ENCODE results near the gene TMEM191C.
"Not testable (repeated sequence)": the region's sequence is repeated elsewhere in the genome, so short reads cannot be mapped to it uniquely, and the experiment has no call there.

TMEM191C gene

DNA sequence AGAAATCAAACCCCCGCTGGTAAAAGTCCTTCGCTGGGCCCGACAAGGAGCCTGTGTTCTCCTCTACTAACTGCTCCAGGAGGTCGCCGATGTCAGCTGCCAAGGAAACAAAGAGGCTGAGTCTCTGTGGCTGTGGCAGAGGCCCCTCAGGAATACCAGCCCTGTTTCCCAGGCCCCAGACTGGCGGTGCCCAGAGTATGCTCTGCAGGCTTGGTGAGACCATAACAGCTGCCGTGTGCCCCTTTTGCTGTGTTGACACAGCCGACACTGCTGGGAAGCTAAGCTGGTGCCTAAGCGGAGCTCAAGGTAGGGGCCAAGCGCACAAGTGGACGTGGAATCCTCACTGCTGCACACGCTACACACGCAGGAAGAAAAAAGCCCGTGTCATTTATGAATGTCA, 16.9 kb downstream of the TMEM191C start:
- DNase-seq = not testable (repeated sequence)

DNA sequence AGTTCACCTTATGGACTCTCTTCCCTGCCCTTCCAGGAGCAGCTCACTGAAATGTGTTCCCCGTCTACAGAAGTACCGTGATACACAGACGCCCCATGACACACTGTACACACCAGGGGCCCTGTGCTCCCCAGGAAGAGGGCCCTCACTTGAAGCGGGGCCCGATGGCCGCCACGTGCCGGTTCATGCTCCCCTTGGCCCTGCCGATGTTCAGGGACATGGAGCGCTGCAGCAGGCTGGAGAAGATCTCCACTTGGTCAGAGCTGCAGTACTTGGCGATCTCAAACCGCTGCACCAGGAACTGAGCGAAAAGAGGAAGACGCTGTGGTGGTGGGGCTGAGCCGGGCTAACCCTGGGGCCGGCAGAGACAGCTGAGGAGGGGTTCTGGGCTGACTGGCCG, 20.5 kb downstream of the TMEM191C start:
- DNase-seq = not testable (repeated sequence)

DNA sequence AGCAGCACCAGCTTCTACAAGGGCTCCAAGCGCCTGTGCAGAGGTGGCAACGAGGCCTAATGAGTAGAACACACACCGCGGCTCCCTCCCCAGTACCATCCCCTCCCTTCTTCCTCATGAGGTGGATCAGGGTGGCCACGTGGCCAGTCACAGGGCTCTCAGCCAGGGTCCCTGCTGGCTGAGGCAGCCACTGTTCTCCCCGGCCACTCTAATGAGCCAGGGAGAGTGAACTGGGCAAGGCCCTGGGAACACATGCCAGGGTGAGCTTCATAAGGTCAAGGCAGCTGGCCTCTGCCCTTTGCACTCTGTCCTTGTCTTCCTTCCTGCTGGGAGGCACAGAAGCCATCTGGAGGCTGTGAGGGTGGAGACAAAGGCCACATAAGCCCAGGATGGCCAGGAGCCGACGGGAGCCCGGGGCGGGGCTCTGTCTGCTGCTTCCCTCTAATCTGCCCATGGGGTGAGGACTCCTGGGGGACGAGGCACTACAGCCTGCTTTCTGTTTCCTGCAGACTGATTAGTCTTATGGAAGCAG, 22.0 kb downstream of the TMEM191C start:
- not testable (repeated sequence) for DNase-seq

- not testable (repeated sequence) for DNase-seq
These were observed 23.4 kb downstream of the TMEM191C start for GRCh38 chr22:21490556-21490955.

GRCh38 chr22:21492271-21492670, 25.1 kb downstream of the TMEM191C start:
- not testable (repeated sequence) for DNase-seq

GRCh38 chr22:21493789-21494782, 26.9 kb downstream of the TMEM191C start:
- not testable (repeated sequence) for DNase-seq

GRCh38 chr22:21497984-21498383, 30.8 kb downstream of the TMEM191C start:
- DNase-seq = not testable (repeated sequence)

- DNase-seq = not testable (repeated sequence)
These were observed 31.3 kb downstream of the TMEM191C start for GRCh38 chr22:21498489-21498888.

DNA sequence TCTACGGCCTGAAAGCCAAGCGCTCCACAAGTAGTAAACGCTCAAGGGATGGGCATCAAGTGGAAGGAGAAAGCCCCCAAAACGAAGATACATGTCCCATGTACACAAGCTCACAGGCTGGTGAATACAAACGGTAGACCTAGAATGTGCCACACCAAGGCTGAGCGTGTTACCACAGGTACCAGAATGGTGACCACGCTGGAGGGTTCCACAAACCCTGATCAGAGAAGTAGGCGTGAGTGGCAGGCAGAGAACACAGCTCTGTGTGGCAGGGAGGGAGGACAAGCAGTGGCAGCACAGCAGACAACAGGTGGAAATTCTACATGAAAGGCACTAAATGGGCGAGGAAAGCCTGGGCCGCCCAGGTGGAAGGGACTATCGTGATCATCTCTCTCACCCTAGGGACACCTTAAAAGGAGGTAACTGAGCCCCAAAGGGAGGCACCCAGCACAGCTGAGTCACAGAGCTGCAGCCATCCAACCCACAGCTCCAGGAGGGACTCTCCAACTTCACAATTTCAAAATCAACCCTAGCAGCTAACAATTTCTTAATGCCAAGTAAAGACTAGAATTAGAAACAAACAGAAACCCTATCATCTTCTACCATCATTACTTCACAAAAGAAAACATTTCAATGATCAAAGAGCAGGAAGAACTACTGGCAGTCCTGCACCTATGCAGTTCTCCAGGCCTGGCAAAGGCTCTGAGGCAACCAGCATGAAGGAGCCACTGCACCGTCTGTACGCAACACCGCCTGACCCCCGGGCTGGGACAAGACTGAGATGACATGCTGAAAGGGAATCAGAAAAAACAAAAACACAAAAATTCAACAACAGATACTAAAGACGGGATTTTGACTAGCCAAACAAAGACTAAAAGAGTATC, 32.7 kb downstream of the TMEM191C start:
- DNase-seq = not testable (repeated sequence)

DNA sequence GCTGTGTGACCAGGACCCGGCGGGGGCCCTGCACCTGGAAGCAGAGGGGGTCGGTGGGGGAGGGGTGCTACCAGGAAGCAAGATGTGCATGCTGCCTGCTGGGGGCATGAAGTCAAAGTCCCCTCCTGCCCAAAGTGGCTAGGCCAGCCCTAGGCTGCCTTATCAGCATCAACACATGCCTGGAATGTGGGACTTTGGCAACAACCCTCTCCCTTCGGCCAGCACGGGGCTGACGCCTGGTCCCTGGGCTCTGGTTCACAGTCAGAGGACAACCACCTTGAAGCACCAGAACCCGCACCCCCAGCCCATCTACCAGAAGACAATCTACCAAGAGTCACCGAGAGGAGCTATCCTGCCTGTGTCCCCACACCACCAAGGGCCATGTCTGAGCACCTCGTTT, 43.2 kb downstream of the TMEM191C start:
- DNase-seq = not testable (repeated sequence)

DNA sequence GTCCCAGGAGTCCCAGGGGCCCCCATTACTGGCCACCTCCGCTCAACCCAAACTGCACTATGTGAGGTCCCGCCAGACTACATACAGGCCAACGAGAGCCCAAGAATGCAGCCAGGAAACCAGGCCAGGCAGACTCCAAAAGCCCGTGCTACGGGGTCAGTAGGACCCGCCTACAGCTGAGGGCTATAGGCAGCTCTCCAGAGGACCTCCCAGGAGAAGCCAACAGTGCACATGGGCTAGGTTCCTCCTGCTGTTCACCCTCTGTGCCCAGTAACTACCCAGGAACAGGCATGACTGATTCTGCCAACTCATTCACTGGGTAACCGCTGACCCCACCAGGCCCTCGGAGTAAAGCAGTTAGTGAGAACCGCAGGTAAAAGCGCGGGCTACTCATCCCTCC, 44.8 kb downstream of the TMEM191C start:
- not testable (repeated sequence) for DNase-seq

DNA sequence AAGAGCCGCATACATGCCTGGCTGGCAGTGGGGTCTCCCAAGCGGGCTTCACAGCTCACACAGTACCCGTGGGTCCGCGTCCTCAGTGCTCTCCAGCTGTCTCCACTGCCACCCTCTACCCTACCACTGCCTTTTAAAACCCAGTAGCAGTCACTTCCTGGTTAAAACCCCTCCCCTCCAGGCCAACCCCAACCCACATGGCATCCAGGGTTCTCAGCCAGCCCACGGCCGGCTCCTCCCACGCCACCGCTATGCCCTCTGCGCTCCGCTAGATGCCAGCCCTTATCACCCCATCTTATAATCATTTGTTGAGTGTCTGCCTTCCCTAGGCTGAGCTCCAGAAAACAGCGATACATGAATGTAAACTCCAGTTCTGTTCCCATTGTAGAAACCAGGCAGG, 46.9 kb downstream of the TMEM191C start:
- not testable (repeated sequence) for DNase-seq

- not testable (repeated sequence) for DNase-seq
These were observed 48.0 kb downstream of the TMEM191C start for GRCh38 chr22:21515234-21515633.

GRCh38 chr22:21516522-21516921, 49.3 kb downstream of the TMEM191C start:
- DNase-seq = not testable (repeated sequence)

DNA sequence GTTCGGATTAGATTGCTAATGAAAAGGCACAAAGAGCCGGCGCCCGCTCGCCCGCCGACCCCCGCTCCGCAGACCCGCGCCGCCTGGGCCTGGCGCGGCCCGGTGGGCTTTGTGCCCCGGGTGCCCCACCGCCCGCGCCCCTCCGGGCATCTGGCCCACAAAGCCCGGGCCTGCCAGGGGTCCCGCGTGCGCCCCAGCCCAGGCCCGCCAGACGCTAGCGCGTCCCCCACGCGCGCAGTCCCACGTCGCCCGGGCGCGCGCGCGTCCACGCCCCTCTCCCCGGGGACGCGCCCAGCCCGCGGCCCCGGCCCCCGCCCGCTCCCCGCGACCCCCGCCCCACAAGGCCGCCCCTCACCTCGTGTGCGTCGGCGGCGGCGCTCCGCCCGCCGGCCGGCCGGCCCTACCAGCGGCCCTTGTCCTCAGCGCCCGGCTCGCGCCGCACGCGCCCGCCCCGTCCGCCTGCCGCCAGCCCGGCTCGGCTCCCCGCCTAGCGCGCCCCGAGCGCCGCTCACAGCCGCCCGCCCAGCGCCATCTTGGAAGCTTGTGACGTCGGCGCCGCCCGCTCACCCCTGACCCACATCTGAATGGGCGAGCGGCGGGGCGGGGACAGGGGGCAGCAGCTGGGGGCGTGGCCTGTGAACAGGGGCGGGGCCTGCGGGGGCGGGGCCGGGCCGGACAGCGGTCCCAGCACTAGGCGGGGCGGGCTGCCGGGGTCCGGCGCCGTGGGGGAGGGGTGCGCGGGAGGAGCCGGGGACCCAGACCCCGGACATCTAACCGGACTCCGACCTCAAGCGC, 50.0 kb downstream of the TMEM191C start:
- not testable (repeated sequence) for DNase-seq

Data from activated effector memory CD4-positive, alpha-beta T cell treated with Interleukin-2 at 50 U/mL for 16 hours (primary cell).